ENCODE results near the gene RARS2.

Gene RARS2

GRCh38 chr6:87539554-87539953 lies 50.2 kb downstream of the RARS2 start:
- Histone ChIP-seq H3K4me3 (no peak overlapping the region), H3K27ac (no peak overlapping the region)
- DNase-seq (ENCODE audit: low spot score) = no peak
- no peak for TF ChIP-seq CTCF (IDR thresholded peaks at IDR 0.05)

GRCh38 chr6:87538510-87539260 lies 51.1 kb downstream of the RARS2 start:
- Histone ChIP-seq H3K4me3 (no peak overlapping the region), H3K27ac (no peak overlapping the region)
- TF ChIP-seq CTCF (IDR thresholded peaks at IDR 0.05) = no peak

GRCh38 chr6:87534377-87535047 lies 55.3 kb downstream of the RARS2 start:
- TF ChIP-seq CTCF (IDR thresholded peaks at IDR 0.05) = no peak
- no peak for DNase-seq (ENCODE audit: low spot score)
- no peak overlapping the region for H3K4me3 ChIP-seq
- no peak overlapping the region for H3K27ac ChIP-seq

More at GRCh38 chr6:87538510-87539260, 51.1 kb downstream of the RARS2 start:
- no peak for DNase-seq (ENCODE audit: low spot score)

GRCh38 chr6:87529221-87529620 lies 60.6 kb downstream of the RARS2 start:
- Histone ChIP-seq H3K27ac (no peak overlapping the region), H3K4me3 (no peak overlapping the region)
- DNase-seq (ENCODE audit: low spot score) = no peak
- TF ChIP-seq CTCF (IDR thresholded peaks at IDR 0.05) = no peak

- TF ChIP-seq CTCF (IDR thresholded peaks at IDR 0.05) = no peak
Observed at GRCh38 chr6:87522686-87523085, 67.1 kb downstream of the RARS2 start.

GRCh38 chr6:87518453-87518852 lies 71.3 kb downstream of the RARS2 start:
- H3K4me3 ChIP-seq = no peak overlapping the region
- no peak for TF ChIP-seq CTCF (IDR thresholded peaks at IDR 0.05)
- DNase-seq (ENCODE audit: low spot score) = no peak
- no peak overlapping the region for H3K27ac ChIP-seq

More at GRCh38 chr6:87522686-87523085, 67.1 kb downstream of the RARS2 start:
- no peak overlapping the region for H3K4me3 ChIP-seq
- no peak for DNase-seq (ENCODE audit: low spot score)
- H3K27ac ChIP-seq = no peak overlapping the region

- TF ChIP-seq CTCF (IDR thresholded peaks at IDR 0.05) = no peak
- Histone ChIP-seq H3K27ac (no peak overlapping the region), H3K4me3 (no peak overlapping the region)
- no peak for DNase-seq (ENCODE audit: low spot score)
Observed at GRCh38 chr6:87514831-87515230, 75.0 kb downstream of the RARS2 start.
